ENCODE measurements around the gene HIRIP3. TPM values are rescaled to one million over a fixed set of nuclear protein-coding genes. Genes with fewer than 3 reads are reported as not detected.
A peak's percentile ranks its signal among the peaks of the same experiment; 100 is the strongest.

Gene HIRIP3
- total and polyA plus RNA-seq, 2 of the 4 experiments (the other 2 are of a cell fraction) = 5.0 to 10.5 TPM

DNA sequence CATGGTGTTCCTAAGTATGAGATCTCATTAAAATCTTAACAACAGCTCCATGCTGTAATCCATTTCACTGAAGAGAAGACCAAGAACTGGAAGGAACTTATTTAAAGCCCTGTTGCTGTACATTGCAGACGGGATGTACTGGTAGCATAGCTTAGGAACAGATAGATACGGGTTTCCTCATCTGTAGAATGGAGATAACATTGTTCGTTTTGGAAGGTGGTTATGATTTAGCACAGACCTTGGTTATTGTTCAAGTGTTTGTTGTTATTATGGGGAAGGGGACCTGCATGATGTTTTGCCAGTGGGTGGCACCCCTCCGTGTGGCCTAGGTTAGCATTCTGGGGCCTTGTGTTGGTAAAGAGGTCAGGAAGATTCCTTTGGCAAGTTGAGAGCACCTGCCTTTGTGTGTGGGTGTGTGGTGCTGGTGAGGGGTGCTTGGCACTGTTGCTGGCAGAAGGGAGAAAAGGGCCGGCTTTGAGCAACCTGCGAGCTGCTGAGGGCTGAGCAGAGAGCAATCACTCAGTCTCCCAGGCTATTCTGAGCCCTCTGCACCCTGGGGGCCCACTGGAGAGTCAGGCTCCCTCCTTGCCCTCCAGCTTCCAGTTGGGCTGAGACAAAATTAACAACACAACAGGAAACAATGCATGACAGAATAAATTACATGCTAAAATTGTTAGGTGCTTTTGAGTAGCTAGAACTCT is 19.5 kb downstream of the HIRIP3 start (continued):
- TF ChIP-seq MAZ (IDR thresholded peaks at IDR 0.05; ENCODE audit: borderline replicate concordance, low read depth, low read length) = no peak

- Histone ChIP-seq H3K36me3 (ENCODE audit: control insufficient read depth, insufficient read depth, low read length) (peaks cover 29% of the 10 kb centered on the region), H3K79me1 (ENCODE audit: low read depth in 1 of 2, low read length in 2 of 2) (peaks cover 6 to 64% of the 10 kb centered on the region in 2 experiments), H2AK5ac (ENCODE audit: low read depth, low read length) (peak overlapping the region; percentile 57; the same call in 1 of the 2 replicates), H3K56ac (ENCODE audit: extremely low read depth, insufficient read depth, low read length) (no peak overlapping the region), H3K4me3 (ENCODE audit: insufficient read depth, low read depth, low read length) (peak overlapping the region; percentile 69), H2BK20ac (ENCODE audit: low read depth, low read length) (no peak overlapping the region), H4K20me1 (ENCODE audit: insufficient read depth, low read length) (peaks cover 44% of the 10 kb centered on the region), H3K23ac (ENCODE audit: low read depth, low read length) (peak overlapping the region; percentile 99), H2BK5ac (ENCODE audit: low read depth, low read length, poor library complexity, severe bottlenecking) (no peak overlapping the region), H3K27me3 (ENCODE audit: control insufficient read depth, insufficient read depth, low read length) (no peaks in the 10 kb centered on the region), H4K5ac (ENCODE audit: low read depth, low read length) (no peak overlapping the region), H2AK9ac (replicated peaks; ENCODE audit: low read depth, low read length, poor library complexity) (peak overlapping the region; percentile 51), H4K91ac (ENCODE audit: insufficient read depth, low read depth, low read length) (no peak overlapping the region), H4K8ac (ENCODE audit: low read depth in 2 of 2, low read length in 2 of 2) (no peak overlapping the region), H2BK15ac (ENCODE audit: low read depth, low read length) (no peak overlapping the region), H3K4ac (ENCODE audit: low read depth, low read length) (peak overlapping the region; percentile 97), H3K4me2 (ENCODE audit: low read depth, low read length) (peak overlapping the region; percentile 91), H2BK120ac (ENCODE audit: low read depth, low read length) (no peak overlapping the region), H3K9ac (ENCODE audit: low read depth, low read length) (peak overlapping the region; percentile 94), H3K18ac (ENCODE audit: low read depth, low read length) (no peak overlapping the region), H3K14ac (replicated peaks; ENCODE audit: low read depth, low read length) (peak overlapping the region; percentile 99), H3K27ac (ENCODE audit: insufficient read depth, low read length) (no peak overlapping the region; the same call in 1 of the 2 replicates), H3K9me1 (ENCODE audit: insufficient read depth, low read length) (peaks cover 28% of the 10 kb centered on the region), H3K9me3 (ENCODE audit: control insufficient read depth, insufficient read depth, low read length) (no peaks in the 10 kb centered on the region), H3K4me1 (ENCODE audit: control insufficient read depth, insufficient read depth, low read length) (peaks cover 13% of the 10 kb centered on the region; the same call in 1 of the 2 replicates), H2AFZ (replicated peaks; ENCODE audit: low read length, poor library complexity) (no peak overlapping the region)
- CTCF ChIA-PET = no interaction called here
- intact Hi-C loops (cut with micrococcal nuclease) = no loop called here
- POLR2A ChIA-PET (ENCODE audit: unreplicated experiment) = no interaction called here
- 70% methylated on average over 4 of the region's 5 CpGs; no CpG with 5 or more reads in 1 of the 2 experiments for WGBS, 2 experiments (ENCODE audit: extremely low coverage in 2 of 2, insufficient read length in 1 of 2)
- dilution Hi-C loops (cut with HindIII; ENCODE audit: low sequenced_read_pairs, unreplicated experiment) = no loop called here
- BruUV-seq (replicated peaks) = no TSS peak
- TF ChIP-seq BHLHE40 (IDR thresholded peaks at IDR 0.05; ENCODE audit: low read depth, low read length) (no peak), FOS (IDR thresholded peaks at IDR 0.05; ENCODE audit: low read depth, low read length) (no peak), ELK1 (IDR thresholded peaks at IDR 0.05; ENCODE audit: borderline replicate concordance, low read depth, low read length) (no peak), MAFK (IDR thresholded peaks at IDR 0.05; ENCODE audit: low read depth, low read length) (no peak), SMC3 (IDR thresholded peaks at IDR 0.05; ENCODE audit: low read depth, low read length) (no peak), MXI1 (IDR thresholded peaks at IDR 0.05; ENCODE audit: borderline replicate concordance, low read depth, low read length) (no peak), CTCF (conservative IDR thresholded peaks at IDR 0.05; ENCODE audit: low read depth, low read length) (no peak), POLR2A (IDR thresholded peaks at IDR 0.05; ENCODE audit: low read depth, low read length) (no peak), RFX5 (IDR thresholded peaks at IDR 0.05; ENCODE audit: low read depth, low read length) (no peak)
- in situ Hi-C loops (cut with MboI; ENCODE audit: low sequenced_read_pairs) = no loop called here
- DNase-seq (no peak), ATAC-seq (ENCODE audit: low read depth) (no peak)
Observed at GRCh38 chr16:29975134-29975538, 20.3 kb downstream of the HIRIP3 start.
